Measurements from ENCODE around the gene TMEM135.

The TMEM135 gene

DNA sequence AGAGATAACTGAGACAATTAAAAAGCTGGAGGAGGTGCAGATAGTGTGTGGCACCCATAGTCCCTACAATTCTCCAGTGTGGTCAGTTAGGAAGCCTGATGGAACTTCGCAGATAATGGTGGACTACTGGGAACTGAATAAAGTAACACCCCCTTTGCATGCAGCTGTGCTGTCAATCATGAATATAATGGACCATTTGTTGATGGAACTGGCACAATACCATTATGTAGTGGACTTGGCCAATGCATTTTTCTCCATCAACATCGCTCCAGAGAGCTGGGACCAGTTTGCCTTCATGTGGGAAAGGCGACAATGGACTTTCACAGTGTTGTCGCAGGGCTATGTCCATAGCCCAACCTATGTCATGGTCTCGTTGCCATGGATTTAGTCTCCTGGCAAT, 324.2 kb downstream of the TMEM135 start:
- DNase-seq (ENCODE audit: low read depth, low spot score) = no peak

DNA sequence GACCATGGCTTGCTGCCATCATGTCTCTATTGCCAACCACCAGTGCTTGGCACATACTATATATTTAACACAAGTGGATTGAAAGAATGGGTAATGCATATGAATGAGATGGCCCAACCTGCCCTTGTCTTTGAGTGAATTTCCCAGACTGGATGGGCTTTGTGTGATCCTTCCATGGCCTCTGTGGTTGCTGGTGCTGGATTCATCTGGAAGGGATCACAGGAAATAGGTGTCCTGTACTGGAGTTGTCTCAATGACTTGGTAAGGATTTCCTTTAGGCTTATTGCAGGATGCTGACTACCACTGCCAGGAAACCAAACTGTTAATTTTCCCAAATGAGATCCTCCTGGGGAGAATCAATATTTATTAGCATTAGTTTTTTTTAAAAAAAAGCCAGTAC, 328.6 kb downstream of the TMEM135 start:
- no peak overlapping the region for H3K4me3 ChIP-seq (ENCODE audit: low read length)
- no peak for DNase-seq (ENCODE audit: low read depth, low spot score)

More for the DNA sequence above, 324.2 kb downstream of the TMEM135 start:
- no peak overlapping the region for H3K4me3 ChIP-seq (ENCODE audit: low read length)

DNA sequence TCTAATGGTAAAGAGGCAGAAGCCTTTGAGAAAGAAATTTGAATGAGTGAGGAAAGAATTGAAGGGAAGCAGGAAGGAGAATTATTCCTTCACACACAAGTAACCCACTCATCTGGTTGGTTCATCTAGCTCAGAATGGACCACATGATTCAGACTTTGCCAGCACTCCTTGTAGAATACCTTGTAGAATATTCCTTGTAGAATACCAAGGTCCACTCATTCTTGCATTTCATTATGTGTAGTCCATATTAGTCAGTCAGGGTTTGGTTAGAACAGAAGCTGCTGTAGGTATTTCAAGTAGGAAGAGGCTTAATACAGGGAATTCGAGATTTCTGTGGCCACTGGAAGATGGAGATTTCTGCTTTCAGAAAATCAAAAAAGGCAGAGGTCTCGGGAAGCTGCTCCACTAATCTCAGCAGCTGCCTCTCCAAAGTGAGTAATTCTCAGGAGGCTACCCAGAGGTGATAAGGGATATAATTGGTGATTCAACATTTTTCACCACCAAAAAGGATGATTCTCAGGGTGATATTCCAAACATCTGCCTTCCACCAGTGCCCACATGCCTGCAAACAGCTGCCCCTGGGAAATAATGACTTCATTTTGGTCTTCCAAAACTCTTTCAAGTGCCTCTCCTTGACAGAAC, 329.1 kb downstream of the TMEM135 start:
- no peak for DNase-seq (ENCODE audit: low read depth, low spot score)

DNA sequence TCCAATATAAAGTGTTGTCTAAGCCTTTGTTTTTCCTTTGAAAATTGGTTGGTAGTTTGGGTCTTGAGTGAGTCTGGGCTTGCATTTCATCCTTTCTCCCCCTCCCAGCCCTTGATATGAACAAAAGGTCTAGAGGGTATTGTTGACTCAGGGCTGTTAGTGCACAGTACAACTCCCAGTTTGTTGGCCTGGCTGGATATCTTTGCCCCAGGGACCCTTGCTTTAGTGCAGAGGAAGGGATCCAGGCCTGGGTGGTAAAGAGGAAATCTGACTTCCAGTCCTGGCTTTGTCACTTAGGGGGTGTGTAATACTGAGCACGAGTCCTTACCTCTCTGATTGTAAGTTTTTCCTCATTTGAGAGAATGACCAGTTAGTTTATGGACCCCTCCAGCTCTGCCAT, 330.4 kb downstream of the TMEM135 start:
- no peak overlapping the region for H3K4me3 ChIP-seq (ENCODE audit: low read length)
- no peak for DNase-seq (ENCODE audit: low read depth, low spot score)

More for the DNA sequence above, 329.1 kb downstream of the TMEM135 start:
- no peak overlapping the region for H3K4me3 ChIP-seq (ENCODE audit: low read length)

DNA sequence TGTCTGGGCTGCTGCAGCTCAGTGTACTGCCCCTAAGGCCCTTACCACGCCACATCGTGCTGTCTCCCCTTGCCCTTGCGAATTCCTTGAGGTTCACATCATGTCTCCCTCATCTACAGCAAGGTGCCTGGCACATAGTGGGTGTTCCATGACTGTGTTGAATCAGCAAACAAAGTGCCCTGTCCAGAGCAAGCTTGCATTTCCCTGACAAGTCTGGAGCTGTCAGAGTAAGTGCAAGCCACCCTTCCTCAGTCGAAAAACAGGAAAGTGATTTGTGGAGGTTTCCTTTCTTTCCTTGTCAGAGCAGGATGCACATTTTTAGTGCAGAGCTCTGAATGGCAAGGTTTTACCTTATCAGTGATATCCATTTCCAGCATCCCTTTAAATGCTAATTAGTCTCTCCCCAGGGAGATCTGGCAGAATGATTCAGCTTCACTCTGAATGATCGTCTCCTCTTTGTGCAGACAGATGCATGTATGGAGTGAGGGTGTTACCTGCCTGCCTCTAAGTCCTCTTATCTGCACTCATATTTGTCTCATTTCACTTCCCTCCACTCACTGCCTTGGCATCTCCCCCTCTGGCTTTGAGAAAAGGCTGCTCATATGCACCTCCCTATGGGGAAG, 331.2 kb downstream of the TMEM135 start:
- H3K4me3 ChIP-seq (ENCODE audit: low read length) = no peak overlapping the region
- DNase-seq (ENCODE audit: low read depth, low spot score) = no peak

DNA sequence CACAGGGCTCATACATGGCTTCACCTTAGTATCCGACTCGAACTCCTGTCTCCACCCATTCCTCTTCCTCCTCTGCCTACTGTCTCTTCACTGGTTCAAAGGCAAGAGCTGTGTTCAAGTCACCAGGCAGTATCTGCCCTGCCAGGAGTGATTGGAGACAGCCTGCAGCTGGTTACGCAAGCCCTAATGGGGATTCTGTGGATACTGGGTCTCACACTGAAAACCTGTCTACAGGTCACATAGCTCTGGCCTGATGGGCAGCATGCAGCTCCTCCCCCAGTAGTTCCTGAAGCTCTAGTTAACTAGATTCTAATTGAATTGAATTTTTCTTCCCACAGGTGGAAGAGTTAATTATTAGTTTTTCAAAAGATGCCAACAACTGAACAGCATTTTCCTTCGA, 332.2 kb downstream of the TMEM135 start:
- H3K4me3 ChIP-seq (ENCODE audit: low read length) = no peak overlapping the region
- no peak for DNase-seq (ENCODE audit: low read depth, low spot score)

DNA sequence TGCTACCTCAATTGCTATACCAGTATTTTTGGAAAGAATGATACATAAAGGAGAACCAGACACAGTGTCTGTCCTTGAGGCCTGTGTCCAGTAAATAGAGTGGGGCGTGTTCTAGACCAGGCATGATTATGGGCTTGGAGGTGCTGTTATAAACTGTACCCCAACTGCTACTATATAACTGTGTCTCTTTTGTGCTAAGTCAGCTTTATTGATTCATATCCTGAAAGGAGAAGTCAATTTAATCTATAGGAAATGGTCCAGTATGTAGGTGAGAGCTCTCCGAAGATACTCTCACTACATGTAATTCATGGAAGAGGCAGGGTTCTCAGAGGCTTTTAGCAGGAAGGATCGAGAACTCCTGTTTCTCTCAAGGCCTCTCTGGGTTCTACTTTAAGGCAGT, 334.3 kb downstream of the TMEM135 start:
- no peak overlapping the region for H3K4me3 ChIP-seq (ENCODE audit: low read length)
- DNase-seq (ENCODE audit: low read depth, low spot score) = no peak
